ENCODE results near the gene EDIL3.
"Not testable (repeated sequence)": the region's sequence is repeated elsewhere in the genome, so short reads cannot be mapped to it uniquely, and the experiment has no call there.

EDIL3 gene

GRCh38 chr5:84032324-84032723 lies 352.4 kb downstream of the EDIL3 start:
- no peak overlapping the region for H3K27ac Mint-ChIP-seq
- H3K4me1 Mint-ChIP-seq, result no peaks in the 10 kb centered on the region
- H3K9me3 Mint-ChIP-seq, result peaks cover 4% of the 10 kb centered on the region in 2 donors
- H3K36me3 Mint-ChIP-seq, result no peaks in the 10 kb centered on the region
- ATAC-seq (replicated peaks), result no peak
- no peak for DNase-seq
- no peaks in the 10 kb centered on the region for H3K27me3 Mint-ChIP-seq
- H3K4me3 Mint-ChIP-seq, result no peak overlapping the region

- H3K36me3 Mint-ChIP-seq, result no peaks in the 10 kb centered on the region
Observed at GRCh38 chr5:84028093-84028492, 356.6 kb downstream of the EDIL3 start.

GRCh38 chr5:84018521-84018920 lies 366.2 kb downstream of the EDIL3 start:
- H3K27me3 Mint-ChIP-seq; H3K27ac Mint-ChIP-seq; H3K4me3 Mint-ChIP-seq; H3K4me1 Mint-ChIP-seq; DNase-seq; H3K36me3 Mint-ChIP-seq; H3K9me3 Mint-ChIP-seq; ATAC-seq (replicated peaks): not testable (repeated sequence)

More at GRCh38 chr5:84028093-84028492, 356.6 kb downstream of the EDIL3 start:
- ATAC-seq (replicated peaks), result no peak
- no peaks in the 10 kb centered on the region for H3K27me3 Mint-ChIP-seq
- peaks cover 4% of the 10 kb centered on the region in 2 donors for H3K9me3 Mint-ChIP-seq
- no peak overlapping the region for H3K4me3 Mint-ChIP-seq
- H3K27ac Mint-ChIP-seq, result no peak overlapping the region
- H3K4me1 Mint-ChIP-seq, result no peaks in the 10 kb centered on the region
- DNase-seq, result no peak

GRCh38 chr5:84017523-84018172 lies 367.0 kb downstream of the EDIL3 start:
- Mint-ChIP-seq H3K4me3 (no peak overlapping the region), H3K36me3 (no peaks in the 10 kb centered on the region), H3K4me1 (no peaks in the 10 kb centered on the region), H3K9me3 (peaks cover 0 to 4% of the 10 kb centered on the region in 2 donors), H3K27ac (no peak overlapping the region), H3K27me3 (no peaks in the 10 kb centered on the region)
- DNase-seq (no peak), ATAC-seq (replicated peaks) (no peak)

GRCh38 chr5:84016085-84016484 lies 368.6 kb downstream of the EDIL3 start:
- Mint-ChIP-seq H3K4me1 (no peaks in the 10 kb centered on the region), H3K27me3 (no peaks in the 10 kb centered on the region), H3K36me3 (no peaks in the 10 kb centered on the region), H3K4me3 (no peak overlapping the region), H3K9me3 (peaks cover 0 to 2% of the 10 kb centered on the region in 2 donors), H3K27ac (no peak overlapping the region)
- DNase-seq (no peak), ATAC-seq (replicated peaks) (no peak)

GRCh38 chr5:84014966-84015365 lies 369.7 kb downstream of the EDIL3 start:
- ATAC-seq (replicated peaks), result no peak
- Mint-ChIP-seq H3K9me3 (no peaks in the 10 kb centered on the region), H3K27me3 (no peaks in the 10 kb centered on the region), H3K27ac (no peak overlapping the region), H3K4me3 (no peak overlapping the region), H3K4me1 (no peaks in the 10 kb centered on the region), H3K36me3 (no peaks in the 10 kb centered on the region)
- DNase-seq, result no peak

GRCh38 chr5:83993803-83994202 lies 390.9 kb downstream of the EDIL3 start:
- no peak overlapping the region for H3K4me3 Mint-ChIP-seq
- ATAC-seq (replicated peaks) (no peak), DNase-seq (no peak)
- H3K9me3 Mint-ChIP-seq, result peaks cover 3% of the 10 kb centered on the region in 2 donors
- no peaks in the 10 kb centered on the region for H3K4me1 Mint-ChIP-seq
- H3K27ac Mint-ChIP-seq, result no peak overlapping the region
- no peaks in the 10 kb centered on the region for H3K27me3 Mint-ChIP-seq
- H3K36me3 Mint-ChIP-seq, result no peaks in the 10 kb centered on the region

GRCh38 chr5:83991566-83992224 lies 393.0 kb downstream of the EDIL3 start:
- H3K27ac Mint-ChIP-seq, result no peak overlapping the region
- no peaks in the 10 kb centered on the region for H3K27me3 Mint-ChIP-seq
- H3K36me3 Mint-ChIP-seq, result no peaks in the 10 kb centered on the region
- no peaks in the 10 kb centered on the region for H3K4me1 Mint-ChIP-seq
- ATAC-seq (replicated peaks), result no peak
- H3K4me3 Mint-ChIP-seq, result no peak overlapping the region
- peaks cover 1 to 3% of the 10 kb centered on the region in 2 donors for H3K9me3 Mint-ChIP-seq
- no peak for DNase-seq

- H3K27ac Mint-ChIP-seq, result no peak overlapping the region
Observed at GRCh38 chr5:83988293-83988685, 396.4 kb downstream of the EDIL3 start.

GRCh38 chr5:83987513-83988292 lies 397.0 kb downstream of the EDIL3 start:
- Mint-ChIP-seq H3K4me1 (no peaks in the 10 kb centered on the region), H3K27ac (no peak overlapping the region), H3K27me3 (no peaks in the 10 kb centered on the region), H3K36me3 (no peaks in the 10 kb centered on the region), H3K4me3 (no peak overlapping the region), H3K9me3 (peaks cover 1 to 3% of the 10 kb centered on the region in 2 donors)
- DNase-seq (no peak), ATAC-seq (replicated peaks) (no peak)

More at GRCh38 chr5:83988293-83988685, 396.4 kb downstream of the EDIL3 start:
- Mint-ChIP-seq H3K4me1 (no peaks in the 10 kb centered on the region), H3K36me3 (no peaks in the 10 kb centered on the region), H3K27me3 (no peaks in the 10 kb centered on the region), H3K9me3 (peaks cover 1 to 3% of the 10 kb centered on the region in 2 donors), H3K4me3 (no peak overlapping the region)
- no peak for ATAC-seq (replicated peaks)
- DNase-seq, result no peak

GRCh38 chr5:83983852-83984251 lies 400.8 kb downstream of the EDIL3 start:
- Mint-ChIP-seq H3K27ac (no peak overlapping the region), H3K4me1 (no peaks in the 10 kb centered on the region), H3K36me3 (no peaks in the 10 kb centered on the region), H3K27me3 (no peaks in the 10 kb centered on the region), H3K9me3 (no peaks in the 10 kb centered on the region), H3K4me3 (no peak overlapping the region)
- no peak for ATAC-seq (replicated peaks)
- no peak for DNase-seq

- Mint-ChIP-seq H3K27me3 (no peaks in the 10 kb centered on the region), H3K9me3 (no peaks in the 10 kb centered on the region), H3K36me3 (no peaks in the 10 kb centered on the region), H3K4me1 (no peaks in the 10 kb centered on the region), H3K27ac (no peak overlapping the region), H3K4me3 (no peak overlapping the region)
- ATAC-seq (replicated peaks) (no peak), DNase-seq (no peak)
Observed at GRCh38 chr5:83973925-83974815, 410.5 kb downstream of the EDIL3 start.

GRCh38 chr5:83972909-83973308 lies 411.8 kb downstream of the EDIL3 start:
- Mint-ChIP-seq H3K27ac (no peak overlapping the region), H3K9me3 (no peaks in the 10 kb centered on the region), H3K27me3 (no peaks in the 10 kb centered on the region), H3K4me1 (no peaks in the 10 kb centered on the region), H3K36me3 (no peaks in the 10 kb centered on the region), H3K4me3 (no peak overlapping the region)
- ATAC-seq (replicated peaks) (no peak), DNase-seq (no peak)

GRCh38 chr5:83972236-83972635 lies 412.4 kb downstream of the EDIL3 start:
- Mint-ChIP-seq H3K36me3 (no peaks in the 10 kb centered on the region), H3K4me3 (no peak overlapping the region), H3K27ac (no peak overlapping the region), H3K27me3 (no peaks in the 10 kb centered on the region), H3K4me1 (no peaks in the 10 kb centered on the region), H3K9me3 (no peaks in the 10 kb centered on the region)
- no peak for DNase-seq
- no peak for ATAC-seq (replicated peaks)

All from stimulated activated naive B cell treated with anti-CD40 and anti-IgM and Interleukin-4, amounts not matched to agents 10 μg/mL and 1 μg/mL and 100 μg/mL, for 72 hours (primary cell).